Neuronal stem cell (in vitro differentiated cells): ENCODE data around the gene ALLC.

Experiments used
- DNase-seq: peaks from one replicate; pipeline ENCODE4 v3.0.0-alpha.2; 2013; ENCODE audit warnings: low spot score
- H2AFZ ChIP-seq: one replicate; pipeline ENCODE4 v1.6.1; 2013; ENCODE audit warnings: mild to moderate bottlenecking, low read length, inconsistent platforms
- H2AK5ac ChIP-seq: 2 replicates; pipeline ENCODE4 v1.6.1; 2013; ENCODE audit warnings: low read depth, mild to moderate bottlenecking, inconsistent platforms, low read length, moderate library complexity, mixed read lengths
- H2BK120ac ChIP-seq: 2 replicates; pipeline ENCODE4 v1.6.1; 2013; ENCODE audit warnings: low read depth, mild to moderate bottlenecking, inconsistent platforms, low read length, moderate library complexity, mixed read lengths
- H2BK12ac ChIP-seq: one replicate; pipeline ENCODE4 v1.6.1; 2013; ENCODE audit warnings: low read length, inconsistent platforms
- H2BK15ac ChIP-seq: 2 replicates; pipeline ENCODE4 v1.6.1; 2013; ENCODE audit warnings: mild to moderate bottlenecking, low read length, inconsistent platforms, mixed read lengths
- H2BK5ac ChIP-seq: one replicate; pipeline ENCODE4 v1.6.1; 2013; ENCODE audit warnings: inconsistent platforms, mild to moderate bottlenecking, low read length, moderate library complexity
- H3K14ac ChIP-seq: one replicate; pipeline ENCODE4 v1.6.1; 2013; ENCODE audit warnings: low read length, inconsistent platforms
- H3K18ac ChIP-seq: 2 replicates; pipeline ENCODE4 v1.6.1; 2013; ENCODE audit warnings: low read length, inconsistent platforms
- H3K23ac ChIP-seq: 2 replicates; pipeline ENCODE4 v1.6.1; 2013; ENCODE audit warnings: low read depth, mild to moderate bottlenecking, mixed read lengths, low read length, inconsistent platforms; ENCODE audit not compliant: poor library complexity
- H3K27ac ChIP-seq: replicated peaks from 3 replicates; pipeline ENCODE4 v1.5.1; 2013; ENCODE audit warnings: low read length, inconsistent platforms
- H3K27me3 ChIP-seq, 3 experiments: 2 replicates each; pipeline ENCODE4 v1.6.1; 2013; ENCODE audit warnings: low read length in 3 of 3, mild to moderate bottlenecking in 2 of 3, inconsistent platforms in 1 of 3, low read depth in 1 of 3, mixed read lengths in 1 of 3, moderate library complexity in 1 of 3; ENCODE audit not compliant: control insufficient read depth in 3 of 3, insufficient read depth in 3 of 3
- H3K36me3 ChIP-seq, 2 donors: replicated peaks in 1 of 2; 2 replicates each; pipeline ENCODE4 v1.6.1; 2013; ENCODE audit warnings: low read length in 2 of 2; ENCODE audit not compliant: control insufficient read depth in 2 of 2, insufficient read depth in 2 of 2
- H3K4ac ChIP-seq: 2 replicates; pipeline ENCODE4 v1.6.1; 2013; ENCODE audit warnings: inconsistent platforms, mild to moderate bottlenecking, low read length, moderate library complexity
- H3K4me1 ChIP-seq, 2 donors: 1 replicate in 1 of 2; 2 replicates in 1 of 2; pipeline ENCODE4 v1.6.1; 2013; ENCODE audit warnings: low read length in 2 of 2, low read depth in 1 of 2; ENCODE audit not compliant: control insufficient read depth in 2 of 2, insufficient read depth in 1 of 2
- H3K4me2 ChIP-seq: one replicate; pipeline ENCODE4 v1.6.1; 2013; ENCODE audit warnings: mild to moderate bottlenecking, low read length, inconsistent platforms; ENCODE audit not compliant: insufficient read depth, poor library complexity, severe bottlenecking
- H3K4me3 ChIP-seq, 2 donors: 2 replicates each; pipeline ENCODE4 v1.5.1; 2013; ENCODE audit warnings: low read length in 2 of 2, mild to moderate bottlenecking in 2 of 2, inconsistent platforms in 1 of 2, moderate library complexity in 1 of 2
- H3K79me1 ChIP-seq: one replicate; pipeline ENCODE4 v1.6.1; 2013; ENCODE audit warnings: low read depth, mild to moderate bottlenecking, inconsistent platforms, low read length, moderate library complexity
- H3K9ac ChIP-seq: one replicate; pipeline ENCODE4 v1.6.1; 2013; ENCODE audit warnings: mild to moderate bottlenecking, low read depth, low read length, inconsistent platforms; ENCODE audit not compliant: poor library complexity
- H3K9me3 ChIP-seq, 2 donors: replicated peaks in 1 of 2; 2 replicates each; pipeline versions ENCODE3 to v1.6.1; 2013; ENCODE audit warnings: low read length in 2 of 2, mild to moderate bottlenecking in 2 of 2, inconsistent platforms in 1 of 2, low read depth in 1 of 2, mixed read lengths in 1 of 2, moderate library complexity in 1 of 2; ENCODE audit not compliant: control insufficient read depth in 2 of 2, insufficient read depth in 1 of 2
- H4K8ac ChIP-seq: one replicate; pipeline ENCODE4 v1.6.1; 2013; ENCODE audit warnings: low read depth, mild to moderate bottlenecking, inconsistent platforms, low read length, moderate library complexity
- H4K91ac ChIP-seq: one replicate; pipeline ENCODE4 v1.6.1; 2013; ENCODE audit warnings: low read length, low read depth, mild to moderate bottlenecking, inconsistent platforms; ENCODE audit not compliant: poor library complexity
- WGBS, 2 donors: extraction: QIAGEN DNeasy Blood & Tissue Kit; methylation state at CpG; one replicate each; pipeline ENCODE4 v1.1.7; 2013; ENCODE audit warnings: missing lambda C conversion rate in 2 of 2, mixed read lengths in 1 of 2; ENCODE audit not compliant: insufficient read length in 2 of 2, insufficient replicate concordance in 1 of 2; ENCODE audit errors: extremely low coverage in 2 of 2; 5-methylcytosine and 5-hydroxymethylcytosine counted together

Gene ALLC

DNA sequence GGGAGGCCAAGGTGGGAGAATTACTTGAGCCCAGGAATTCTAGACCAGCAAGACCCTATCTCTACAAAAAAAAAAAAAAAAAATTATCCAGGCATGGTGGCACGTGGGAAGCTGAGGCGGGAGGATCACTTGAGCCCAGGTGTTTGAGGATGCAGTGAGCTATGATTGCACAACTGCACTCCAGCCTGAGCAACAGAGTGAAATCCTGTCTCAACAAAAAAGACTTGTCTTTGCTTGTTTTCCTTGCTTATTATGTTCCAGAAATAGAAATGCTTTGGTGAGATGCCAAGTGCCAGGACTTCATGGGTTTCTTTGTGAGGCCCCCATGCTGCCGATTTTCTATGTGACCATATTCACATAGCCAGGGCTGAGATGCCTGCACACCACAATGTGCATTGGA is 54.4 kb downstream of the ALLC start:
- Histone ChIP-seq H3K27me3 (peaks cover 0 to 12% (median 0%) of the 10 kb centered on the region in 3 experiments), H4K91ac (no peak overlapping the region), H3K18ac (no peak overlapping the region), H2BK15ac (no peak overlapping the region), H3K4me3 (no peak overlapping the region), H3K23ac (no peak overlapping the region), H3K9me3 (no peaks in the 10 kb centered on the region), H3K27ac (no peak overlapping the region), H2AFZ (no peak overlapping the region), H3K36me3 (no peaks in the 10 kb centered on the region), H3K4me1 (no peaks in the 10 kb centered on the region), H2AK5ac (no peak overlapping the region), H3K79me1 (no peaks in the 10 kb centered on the region), H2BK120ac (no peak overlapping the region), H2BK12ac (no peak overlapping the region), H3K4ac (no peak overlapping the region), H3K9ac (no peak overlapping the region), H3K14ac (no peak overlapping the region), H4K8ac (no peak overlapping the region), H2BK5ac (no peak overlapping the region), H3K4me2 (no peak overlapping the region)
- DNase-seq, result no peak
- WGBS, 2 donors, result no CpG with 5 or more reads among the region's 3 CpGs

DNA sequence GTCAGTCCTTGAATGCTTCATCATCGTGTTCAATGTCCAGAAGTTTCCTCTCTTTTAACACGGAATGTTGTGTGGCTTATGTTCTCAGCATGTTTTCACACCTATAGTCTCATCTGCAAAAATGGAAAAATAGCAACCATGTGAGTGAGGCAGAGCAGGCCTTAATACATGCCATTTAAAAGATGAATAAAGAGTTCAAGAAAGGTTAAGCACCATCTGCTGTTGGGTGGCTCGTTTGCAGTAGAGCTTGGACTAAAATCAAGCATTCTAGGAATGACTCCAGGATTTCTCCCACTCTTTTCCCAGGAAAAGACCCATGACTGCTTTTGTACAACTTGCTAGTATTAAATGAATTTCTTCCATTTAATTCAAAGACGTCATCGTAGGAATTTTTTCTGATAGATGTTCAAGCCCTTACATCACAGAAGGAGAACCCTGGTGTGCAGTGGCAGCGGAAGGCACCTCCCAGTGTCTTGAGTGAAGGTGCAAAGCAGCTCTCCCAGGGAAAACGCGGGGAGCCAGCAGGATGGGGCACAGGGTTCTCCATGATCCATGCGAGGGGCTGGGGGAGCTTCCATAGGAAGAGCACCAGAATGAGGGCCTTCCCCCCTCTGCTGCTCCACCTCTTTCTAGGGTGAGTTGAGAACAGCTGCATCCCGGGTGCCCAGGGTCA is 55.0 kb downstream of the ALLC start:
- no peak overlapping the region for H3K27ac ChIP-seq
- WGBS, 2 donors, result no CpG with 5 or more reads among the region's 10 CpGs

DNA sequence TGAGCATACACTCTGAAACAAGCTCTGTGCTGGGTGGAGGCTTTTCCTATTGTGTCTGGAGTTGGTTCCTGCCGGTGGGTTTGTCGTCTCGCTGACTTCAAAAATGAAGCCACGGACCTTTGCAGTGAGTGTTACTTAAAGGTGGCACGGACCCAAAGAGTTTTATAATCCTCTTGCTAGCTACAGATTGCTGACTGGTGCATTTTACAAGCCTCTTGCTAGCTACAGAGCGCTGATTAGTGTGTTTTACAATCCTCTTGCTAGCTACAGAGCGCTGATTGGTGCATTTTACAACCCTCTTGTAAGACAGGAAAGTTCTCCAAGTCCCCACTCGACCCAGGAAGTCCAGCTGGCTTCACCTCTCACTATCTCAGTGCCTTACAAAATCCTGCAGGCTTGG is 60.7 kb downstream of the ALLC start:
- Histone ChIP-seq H3K14ac (no peak overlapping the region), H2AK5ac (no peak overlapping the region), H3K36me3 (no peaks in the 10 kb centered on the region), H2BK120ac (no peak overlapping the region), H2AFZ (no peak overlapping the region), H2BK15ac (no peak overlapping the region), H3K4me1 (no peaks in the 10 kb centered on the region), H3K9ac (no peak overlapping the region), H3K4ac (no peak overlapping the region), H2BK5ac (no peak overlapping the region), H3K9me3 (peaks cover 0 to 3% of the 10 kb centered on the region in 2 donors), H3K79me1 (no peaks in the 10 kb centered on the region), H3K4me3 (no peak overlapping the region), H4K91ac (no peak overlapping the region), H2BK12ac (no peak overlapping the region), H3K4me2 (no peak overlapping the region), H3K18ac (no peak overlapping the region), H3K27me3 (no peaks in the 10 kb centered on the region), H3K27ac (no peak overlapping the region), H3K23ac (no peak overlapping the region), H4K8ac (no peak overlapping the region)
- WGBS, 2 donors, result no CpG with 5 or more reads among the region's 8 CpGs
- DNase-seq, result no peak

More for the DNA sequence above, 55.0 kb downstream of the ALLC start:
- H2AK5ac ChIP-seq, result no peak overlapping the region
- no peak overlapping the region for H2BK15ac ChIP-seq
- peaks cover 0 to 7% (median 0%) of the 10 kb centered on the region in 3 experiments for H3K27me3 ChIP-seq
- H2BK12ac ChIP-seq, result no peak overlapping the region
- no peaks in the 10 kb centered on the region for H3K9me3 ChIP-seq
- H3K4me1 ChIP-seq, result no peaks in the 10 kb centered on the region
- H3K18ac ChIP-seq, result no peak overlapping the region
- no peak overlapping the region for H3K4ac ChIP-seq
- H4K91ac ChIP-seq, result no peak overlapping the region
- H3K4me2 ChIP-seq, result no peak overlapping the region
- no peak overlapping the region for H4K8ac ChIP-seq
- no peak overlapping the region for H3K9ac ChIP-seq
- no peak overlapping the region for H3K14ac ChIP-seq
- no peak overlapping the region for H2AFZ ChIP-seq
- H2BK120ac ChIP-seq, result no peak overlapping the region
- H3K4me3 ChIP-seq, result no peak overlapping the region
- no peaks in the 10 kb centered on the region for H3K79me1 ChIP-seq
- DNase-seq, result no peak
- H3K36me3 ChIP-seq, result no peaks in the 10 kb centered on the region
- no peak overlapping the region for H2BK5ac ChIP-seq
- no peak overlapping the region for H3K23ac ChIP-seq

DNA sequence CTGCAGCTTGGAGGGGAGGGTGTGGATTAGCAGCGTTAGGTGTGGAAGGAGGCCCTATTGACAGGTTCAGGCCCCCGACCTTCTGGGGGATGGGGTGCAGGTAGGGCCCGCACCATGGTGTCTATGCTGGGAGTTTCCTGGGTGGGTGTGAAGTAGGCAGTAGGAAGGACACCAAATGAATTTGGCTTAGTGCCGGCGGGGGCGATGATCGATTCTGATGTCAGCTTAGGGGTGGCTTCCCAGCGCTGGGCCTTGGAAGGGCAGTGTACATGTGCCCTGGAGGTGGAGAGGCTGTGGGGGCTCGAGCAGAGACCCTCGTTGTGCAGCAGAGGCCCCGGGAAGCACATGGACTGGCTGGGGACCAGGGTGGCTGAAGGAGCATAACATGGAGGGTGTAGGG is 67.0 kb downstream of the ALLC start:
- Histone ChIP-seq H3K4ac (no peak overlapping the region), H3K27me3 (peaks cover 0 to 6% (median 0%) of the 10 kb centered on the region in 3 experiments), H2BK120ac (no peak overlapping the region), H4K91ac (no peak overlapping the region), H3K9me3 (peaks cover 0 to 3% of the 10 kb centered on the region in 2 donors), H2AFZ (no peak overlapping the region), H2BK15ac (peak overlapping the region; percentile 17), H3K4me3 (no peak overlapping the region), H3K27ac (no peak overlapping the region), H3K18ac (no peak overlapping the region), H2AK5ac (peak overlapping the region; percentile 31), H3K14ac (no peak overlapping the region), H3K36me3 (no peaks in the 10 kb centered on the region), H2BK5ac (no peak overlapping the region), H3K79me1 (no peaks in the 10 kb centered on the region), H4K8ac (no peak overlapping the region), H3K23ac (no peak overlapping the region), H3K9ac (no peak overlapping the region), H2BK12ac (no peak overlapping the region), H3K4me1 (peaks cover 0 to 6% of the 10 kb centered on the region in 2 donors), H3K4me2 (no peak overlapping the region)
- DNase-seq, result no peak
- no CpG with 5 or more reads among the region's 11 CpGs for WGBS, 2 donors
